HG03571 (cell line): ENCODE measurements around the gene POU6F1.
"Not testable (repeated sequence)": the region's sequence is repeated elsewhere in the genome, so short reads cannot be mapped to it uniquely, and the experiment has no call there.

Source experiments
- ATAC-seq: cut with Tn5 transposase; IDR thresholded peaks from one replicate; pipeline ENCODE4 v1.9.1; 2021; ENCODE audit not compliant: unreplicated experiment

POU6F1 gene

DNA sequence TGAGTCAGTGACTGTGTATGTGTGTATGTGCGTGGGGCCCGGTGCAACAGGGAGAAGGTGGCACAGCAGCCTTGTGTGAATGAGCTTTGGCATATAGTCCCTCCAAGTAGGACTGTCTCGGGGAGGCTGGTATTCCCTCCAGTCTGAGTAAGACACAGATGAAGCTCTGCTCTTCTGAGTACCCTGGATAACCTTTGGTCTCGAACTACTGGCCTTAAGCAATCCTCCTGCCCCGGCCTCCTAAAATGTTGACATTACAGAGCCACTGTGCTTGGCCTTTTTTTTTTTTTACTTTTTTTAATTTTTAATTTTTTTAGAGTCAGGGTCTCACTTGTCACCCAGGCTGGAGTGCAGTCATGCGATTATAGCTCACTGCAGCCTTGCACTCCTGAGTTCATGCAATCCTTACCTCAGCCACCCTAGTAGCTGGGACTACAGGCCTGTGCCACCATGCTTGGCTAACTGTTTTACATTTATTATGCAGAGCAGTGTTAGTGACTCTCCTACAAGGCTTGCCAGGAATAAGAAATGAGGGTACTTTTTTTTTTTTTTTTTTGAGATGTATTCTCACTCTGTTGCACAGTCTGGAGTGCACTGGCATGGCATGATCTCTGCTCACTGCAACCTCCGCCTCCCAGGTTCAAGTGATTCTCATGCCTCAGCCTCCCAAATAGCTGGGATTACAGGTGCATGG lies 11.4 kb upstream of the POU6F1 start:
- ATAC-seq: no peak

DNA sequence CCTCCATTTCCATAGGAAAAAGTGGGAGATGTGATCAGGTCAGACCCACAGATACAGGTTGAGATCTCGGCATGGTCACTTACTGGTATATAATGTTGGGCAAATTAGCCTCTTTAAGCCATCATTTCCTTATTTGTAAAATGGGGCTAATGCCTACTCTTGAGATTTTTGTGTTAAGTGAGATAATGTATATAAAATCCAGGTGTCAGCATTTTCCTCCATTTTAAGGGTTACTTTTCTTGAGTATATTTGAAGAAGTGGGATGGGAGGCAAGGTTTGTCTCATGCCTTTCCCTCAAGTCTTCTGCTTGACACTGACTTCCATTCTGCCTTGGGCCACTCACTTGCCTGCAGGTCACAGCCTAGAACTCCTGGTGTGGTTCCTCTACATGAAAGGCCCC lies 10.1 kb upstream of the POU6F1 start:
- no peak for ATAC-seq

DNA sequence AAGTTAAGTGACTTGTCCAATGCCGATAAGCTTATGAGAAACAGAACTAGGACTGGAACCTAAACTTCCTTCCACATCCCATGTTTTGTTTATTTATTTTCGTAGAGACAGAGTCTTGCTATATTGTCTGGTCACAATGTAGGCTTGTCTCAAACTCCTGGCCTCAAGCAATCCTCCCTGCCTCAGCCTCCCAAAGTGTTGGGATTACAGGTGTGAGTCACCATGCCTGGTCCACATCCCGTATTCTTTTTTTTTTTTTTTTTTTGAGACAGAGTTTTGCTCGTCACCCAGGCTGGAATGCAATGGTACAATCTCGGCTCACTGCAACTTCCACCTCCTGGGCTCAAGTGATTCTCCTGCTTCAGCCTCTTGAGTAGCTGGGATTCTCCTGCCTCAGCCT lies 9.2 kb upstream of the POU6F1 start:
- not testable (repeated sequence) for ATAC-seq

DNA sequence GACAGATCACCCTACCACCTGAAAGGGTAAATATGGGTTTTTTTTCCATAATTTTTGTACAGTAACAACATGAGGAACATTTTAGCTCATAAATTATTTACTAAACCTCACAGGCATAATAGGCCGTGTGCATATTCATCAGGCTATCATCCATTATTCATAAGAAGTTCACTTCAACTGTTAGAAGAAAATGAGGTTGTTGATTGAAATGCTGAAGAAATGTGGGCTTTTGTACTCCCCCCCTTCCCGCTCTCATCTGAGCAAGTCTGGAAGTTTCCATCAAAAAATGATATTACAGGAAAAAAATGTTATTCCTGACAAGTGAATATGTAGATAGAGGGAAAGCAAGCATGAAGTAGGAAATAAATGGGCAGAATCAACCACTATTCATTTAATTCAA lies 7.9 kb upstream of the POU6F1 start:
- ATAC-seq: no peak

DNA sequence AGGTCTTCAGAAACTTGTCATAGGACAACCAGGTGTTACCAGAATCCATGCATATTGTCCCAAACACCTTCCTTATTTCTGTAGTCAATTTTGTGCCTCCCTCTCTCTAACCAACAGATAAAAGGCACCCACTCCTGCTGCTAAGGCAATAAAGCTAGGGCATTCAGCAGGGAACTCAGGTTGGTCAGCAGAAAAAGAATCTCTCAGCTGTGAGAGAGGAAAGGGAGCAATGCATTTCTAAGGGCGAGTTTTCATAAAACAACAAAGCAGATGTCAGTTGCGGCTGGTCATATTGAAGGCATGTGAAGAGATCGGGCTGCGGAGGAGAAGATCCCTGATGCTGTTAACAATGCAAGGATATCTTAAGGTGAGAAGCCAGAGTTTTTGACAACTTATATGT lies 7.4 kb upstream of the POU6F1 start:
- ATAC-seq: no peak

DNA sequence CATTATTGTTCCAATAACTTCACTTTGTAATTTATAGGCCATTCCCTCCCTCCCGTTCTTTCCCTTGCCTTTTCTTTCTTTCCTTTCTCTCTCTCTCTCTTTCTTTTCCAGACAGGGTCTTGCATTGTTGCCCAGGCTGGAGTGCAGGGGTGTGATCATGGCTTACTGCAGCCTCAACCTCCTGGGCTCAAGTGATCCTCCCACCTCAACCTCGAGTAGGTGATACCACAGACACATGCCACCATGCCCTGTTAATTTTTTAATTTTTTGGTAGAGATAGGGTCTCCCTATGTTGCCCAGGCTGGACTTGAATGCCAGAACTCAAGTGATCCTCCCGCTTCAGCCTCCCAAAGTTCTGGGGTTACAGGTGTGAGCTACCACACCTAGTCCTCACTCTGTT lies 6.8 kb upstream of the POU6F1 start:
- ATAC-seq: no peak

DNA sequence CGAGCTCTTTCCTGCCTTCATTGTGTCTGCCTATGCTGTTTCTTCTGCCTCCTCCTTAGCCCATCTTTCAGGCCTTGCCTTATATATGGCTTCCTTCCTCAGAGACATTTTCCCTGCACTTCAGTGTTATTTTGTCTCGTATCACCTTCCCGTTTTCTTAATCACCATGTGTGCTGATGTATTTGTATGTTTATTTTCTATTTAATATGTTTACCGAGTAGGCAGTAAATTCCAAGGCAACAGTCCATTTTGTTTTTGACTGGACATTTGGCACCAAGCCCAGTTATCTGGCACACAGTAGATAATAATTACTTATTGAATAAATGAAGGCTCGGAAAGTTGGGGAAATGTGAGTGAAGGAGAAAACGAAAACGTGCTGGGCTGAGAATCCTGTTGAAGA lies 4.6 kb upstream of the POU6F1 start:
- ATAC-seq: no peak

DNA sequence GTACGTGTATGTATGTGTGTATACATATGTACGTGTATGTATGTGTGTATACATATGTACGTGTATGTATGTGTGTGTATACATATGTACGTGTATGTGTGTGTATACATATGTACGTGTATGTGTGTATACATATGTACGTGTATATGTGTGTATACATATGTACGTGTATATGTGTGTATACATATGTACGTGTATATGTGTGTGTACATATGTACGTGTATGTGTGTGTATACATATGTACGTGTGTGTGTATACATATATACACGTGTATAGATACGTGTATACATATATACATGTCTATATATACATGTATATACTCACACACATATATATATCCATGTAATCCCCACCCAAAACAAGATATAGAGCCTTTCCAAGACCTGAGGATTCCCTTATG lies 2.0 kb upstream of the POU6F1 start:
- not testable (repeated sequence) for ATAC-seq

DNA sequence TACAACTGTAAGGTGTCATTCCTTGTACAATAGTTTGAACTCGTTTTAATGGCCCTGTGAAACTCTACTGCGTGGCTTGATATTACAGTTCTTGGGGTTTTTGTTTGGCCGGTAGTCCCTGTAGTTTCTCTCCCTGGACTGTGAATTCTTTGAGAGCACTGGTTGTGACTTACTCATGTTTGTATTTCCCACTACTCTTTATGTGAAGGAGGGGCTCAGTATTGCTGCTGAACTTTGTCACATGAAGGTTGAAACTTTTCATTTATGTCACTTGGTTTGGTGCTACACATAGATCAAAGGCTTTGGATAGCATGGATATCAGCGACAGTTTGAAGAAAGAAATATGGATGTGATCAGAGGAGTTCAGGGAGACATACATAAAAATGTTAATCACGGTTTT lies 1.5 kb upstream of the POU6F1 start:
- ATAC-seq: no peak

DNA sequence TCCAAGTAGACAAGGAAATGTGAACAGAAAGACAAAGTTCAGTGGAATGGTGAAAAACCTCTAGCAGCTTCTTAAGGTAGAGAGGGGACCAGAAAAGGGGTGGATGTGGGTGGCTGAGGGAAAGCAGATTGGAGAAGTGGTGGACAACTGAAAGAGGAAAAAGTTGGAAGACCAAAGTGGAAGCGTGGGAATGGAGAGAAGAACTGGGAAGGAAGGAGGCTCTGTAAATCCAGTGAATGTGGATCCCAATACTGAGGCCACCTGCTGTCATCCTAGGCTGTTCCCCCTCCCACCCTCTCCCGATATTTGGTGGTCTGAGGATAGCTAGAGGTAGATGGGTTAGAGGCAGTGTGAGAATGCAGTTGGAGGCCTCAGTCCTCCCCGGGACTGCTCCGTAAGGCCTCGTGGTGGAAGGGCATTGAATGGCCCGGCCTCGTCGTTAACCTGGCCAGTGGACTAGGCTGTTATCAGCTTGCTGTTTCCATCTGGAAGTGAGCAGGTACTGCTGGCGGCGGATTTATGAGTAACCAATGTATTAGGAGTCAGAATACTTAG lies 822 bp upstream of the POU6F1 start:
- ATAC-seq: no peak

DNA sequence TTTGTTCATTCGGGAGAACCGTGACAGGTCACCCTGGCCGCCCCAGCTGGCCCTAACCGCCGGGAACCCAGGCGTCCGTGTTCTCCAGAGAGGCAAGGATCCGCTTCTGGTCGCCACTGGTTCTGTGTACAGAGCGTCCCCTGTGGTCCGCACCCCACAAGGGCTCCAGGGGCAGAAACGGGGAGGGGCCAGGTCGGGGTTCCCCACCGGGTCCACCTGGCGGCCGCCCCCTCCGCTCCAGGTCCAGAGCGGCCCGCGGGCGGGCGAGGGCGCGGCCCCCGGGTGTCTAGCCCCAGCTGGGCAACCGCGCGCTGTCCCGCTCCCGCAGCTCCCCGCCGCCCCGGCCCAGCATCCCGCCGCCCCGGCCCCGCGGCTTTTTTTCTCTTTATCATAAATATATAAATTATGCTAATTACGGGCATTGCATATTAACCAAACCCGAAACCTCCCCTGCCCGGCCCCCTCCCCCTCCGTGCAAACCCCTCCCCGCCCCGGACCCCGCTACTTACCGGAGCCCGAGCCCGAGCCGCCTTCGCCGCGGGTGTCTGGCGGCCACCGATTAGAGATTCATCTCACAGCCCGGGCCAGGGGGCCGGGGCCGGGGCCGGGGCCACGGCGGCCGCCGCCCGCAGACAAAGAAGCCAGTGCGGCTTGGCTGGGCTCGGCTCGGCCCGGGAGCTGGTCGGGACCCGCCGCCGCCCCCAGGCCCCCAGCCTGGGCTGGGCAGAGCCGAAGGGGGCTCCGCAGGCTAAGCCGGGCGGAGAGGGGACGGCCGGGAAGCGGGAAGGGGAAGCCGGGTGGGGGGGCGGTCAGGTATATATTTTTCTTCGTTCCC lies 512 bp downstream of the POU6F1 start:
- peak; percentile 42 for ATAC-seq

DNA sequence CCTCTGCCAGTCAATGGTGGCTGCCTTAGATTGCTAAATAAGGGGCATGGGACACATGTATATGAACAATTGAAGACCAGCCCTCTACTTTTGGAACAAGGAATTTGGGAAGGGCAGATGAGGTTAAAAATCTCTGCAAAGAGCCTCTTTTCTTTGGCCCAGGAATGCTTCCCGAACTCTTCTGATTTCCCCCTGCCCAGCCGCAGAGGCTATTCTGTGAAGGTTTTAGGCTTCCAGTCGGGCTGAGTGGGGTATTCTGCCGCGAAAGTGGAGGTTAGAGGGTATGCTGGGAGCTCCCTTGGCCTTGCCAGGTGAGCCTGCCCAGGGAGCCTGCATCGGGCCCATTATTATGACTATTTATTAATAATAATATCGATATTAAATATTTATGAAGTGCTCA lies 1.2 kb downstream of the POU6F1 start:
- ATAC-seq: no peak

DNA sequence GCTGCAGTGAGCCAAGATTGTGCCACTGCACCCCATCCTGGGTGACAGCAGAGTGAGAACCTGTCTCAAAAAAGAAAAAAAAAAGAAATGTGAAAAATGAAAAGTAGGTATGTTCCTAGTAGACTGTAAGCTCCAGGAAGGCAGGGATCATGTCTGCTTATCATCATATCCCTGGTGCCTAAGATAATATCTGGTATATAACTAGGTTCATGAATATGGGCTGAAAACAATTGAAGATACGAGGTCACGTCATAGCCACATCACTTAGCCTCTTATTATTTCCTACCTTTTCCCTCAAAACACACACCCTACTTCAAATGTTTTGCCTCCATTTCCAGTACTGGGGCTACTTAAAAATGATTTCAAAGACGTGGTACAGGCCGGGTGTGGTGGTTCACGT lies 3.0 kb downstream of the POU6F1 start:
- no peak for ATAC-seq

DNA sequence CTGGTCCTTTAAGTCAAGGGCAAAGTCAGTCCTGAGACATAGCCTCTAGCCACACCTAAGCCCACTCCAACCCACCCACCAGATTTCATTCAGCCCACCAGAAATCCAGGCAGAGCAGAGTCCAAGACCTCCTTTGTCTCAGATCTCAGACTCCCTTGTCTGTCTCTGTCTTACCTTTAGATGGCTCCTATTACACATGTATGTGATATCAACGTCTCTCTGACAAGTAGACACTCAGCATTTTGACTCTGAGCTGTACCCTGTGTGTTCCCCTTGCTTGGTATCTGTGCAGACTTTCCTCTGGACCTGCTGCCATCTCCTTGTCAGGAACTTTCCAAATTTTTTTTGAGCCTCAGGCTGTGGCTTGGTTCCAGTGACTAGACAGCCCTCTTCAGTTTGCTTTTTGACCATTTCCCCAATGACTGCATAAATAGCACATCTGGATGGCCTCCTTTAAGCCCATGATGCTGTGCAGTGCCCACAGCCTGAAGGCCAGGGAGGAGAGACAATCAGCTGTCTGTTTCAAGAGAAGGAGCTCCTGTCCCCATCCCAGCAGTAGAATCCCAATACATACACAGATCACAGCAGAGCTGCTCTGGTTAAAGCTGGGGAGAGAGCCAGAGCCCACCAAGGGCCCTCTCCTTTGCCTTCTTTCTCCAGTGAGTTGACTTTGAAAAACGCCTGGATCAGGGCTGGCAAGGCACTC lies 7.0 kb downstream of the POU6F1 start:
- no peak for ATAC-seq

DNA sequence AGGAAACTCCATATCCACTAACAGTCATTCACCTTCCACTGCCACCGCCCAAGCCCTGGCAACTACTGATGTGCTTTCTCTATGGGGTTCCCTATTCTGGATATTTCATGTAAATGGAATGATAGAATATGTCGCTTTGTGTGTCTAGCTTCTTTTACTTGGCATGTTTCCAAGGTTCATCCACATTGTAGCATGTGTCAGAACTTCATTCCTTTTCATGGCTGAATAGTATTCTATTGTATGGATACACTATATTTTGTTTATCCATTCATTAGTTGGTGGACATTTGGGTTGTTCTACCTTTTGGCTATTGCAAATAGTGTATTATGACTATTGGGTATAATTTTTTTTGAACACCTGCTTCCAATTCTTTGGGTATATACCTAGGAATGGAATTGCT lies 8.6 kb downstream of the POU6F1 start:
- no peak for ATAC-seq

DNA sequence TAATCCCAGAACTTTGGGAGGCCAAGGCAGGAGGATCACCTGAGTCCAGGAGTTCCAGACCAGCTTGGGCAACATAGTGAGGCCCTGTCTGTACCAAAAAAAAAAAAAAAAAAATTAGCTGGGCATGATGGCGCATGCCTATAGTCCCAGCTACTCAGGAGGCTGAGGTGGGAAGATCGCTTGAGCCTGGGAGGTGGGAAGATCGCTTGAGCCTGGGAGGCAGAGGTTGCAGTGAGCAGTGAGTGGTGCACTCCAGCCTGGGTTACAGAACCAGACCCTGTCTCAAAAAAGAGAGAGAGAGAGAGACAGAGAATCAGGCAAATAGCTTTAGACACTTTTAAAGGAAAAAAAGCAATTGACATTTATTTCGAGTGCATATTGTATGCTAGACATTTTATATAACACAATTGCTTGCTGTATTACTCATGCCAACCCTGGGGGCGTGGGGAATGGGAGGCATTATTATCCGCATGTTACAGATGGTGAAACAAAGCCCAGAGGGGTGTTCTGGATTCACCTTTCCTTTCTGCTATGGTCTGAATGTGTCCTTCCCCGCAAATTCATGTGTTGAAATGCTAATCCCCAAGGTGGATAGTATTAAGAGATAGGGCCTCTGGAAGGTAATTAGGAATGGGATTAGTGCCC lies 9.7 kb downstream of the POU6F1 start:
- ATAC-seq: no peak

DNA sequence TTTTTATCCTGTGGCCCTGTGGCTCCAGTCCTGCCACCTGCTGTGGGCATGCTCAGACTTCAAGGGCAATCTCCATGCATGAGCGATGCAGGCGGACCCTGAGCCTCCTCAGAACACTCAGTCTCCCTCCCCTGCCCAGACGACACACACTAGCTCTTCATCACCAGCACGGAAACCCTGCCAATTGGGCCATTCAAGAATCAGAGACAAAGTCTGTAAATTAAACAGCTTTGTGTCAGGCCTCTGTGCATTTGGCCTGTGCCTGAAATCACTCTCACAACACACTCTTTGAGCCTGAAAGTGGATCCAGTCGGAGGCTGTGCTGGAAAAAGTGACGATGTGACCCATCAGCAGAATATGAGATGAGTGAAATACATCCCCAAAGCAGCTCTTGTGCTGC lies 12.5 kb downstream of the POU6F1 start:
- ATAC-seq: no peak

DNA sequence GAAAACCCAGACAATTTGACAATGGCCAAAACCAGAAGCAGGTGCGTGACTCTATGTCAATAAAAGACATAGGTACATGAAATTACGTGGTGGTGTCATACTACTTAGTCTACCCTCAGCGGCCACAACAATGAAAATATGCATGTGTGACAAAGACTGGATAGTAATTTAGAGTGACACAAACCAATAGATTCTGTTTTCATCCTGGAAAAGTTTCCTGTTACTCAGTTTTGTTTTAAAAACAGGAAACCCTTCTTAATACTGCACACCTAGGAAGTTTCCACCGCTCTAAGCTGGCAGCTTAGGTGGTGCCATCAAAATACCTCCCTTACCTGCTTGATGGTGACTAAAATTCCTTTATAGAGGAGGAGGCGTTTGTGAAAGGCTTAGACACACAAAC lies 15.1 kb downstream of the POU6F1 start:
- no peak for ATAC-seq

DNA sequence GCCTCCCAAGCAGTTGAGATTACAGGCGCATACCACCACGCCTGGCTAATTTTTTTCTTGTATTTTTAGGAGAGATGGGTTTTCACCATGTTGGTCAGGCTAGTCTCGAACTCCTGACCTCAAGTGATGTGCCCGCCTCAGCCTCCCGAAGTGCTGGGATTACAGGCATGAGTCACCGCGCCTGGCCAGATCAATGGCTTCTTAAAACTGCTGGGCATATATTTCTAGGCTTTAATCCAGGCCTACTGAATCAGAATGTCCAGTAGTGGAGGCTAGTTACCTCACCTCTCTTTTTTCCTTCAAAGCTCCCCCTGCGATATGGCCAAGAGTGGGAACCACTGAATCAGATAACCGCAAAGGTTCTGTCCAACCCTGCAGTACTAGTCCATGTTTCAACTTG lies 17.1 kb downstream of the POU6F1 start:
- ATAC-seq: no peak

DNA sequence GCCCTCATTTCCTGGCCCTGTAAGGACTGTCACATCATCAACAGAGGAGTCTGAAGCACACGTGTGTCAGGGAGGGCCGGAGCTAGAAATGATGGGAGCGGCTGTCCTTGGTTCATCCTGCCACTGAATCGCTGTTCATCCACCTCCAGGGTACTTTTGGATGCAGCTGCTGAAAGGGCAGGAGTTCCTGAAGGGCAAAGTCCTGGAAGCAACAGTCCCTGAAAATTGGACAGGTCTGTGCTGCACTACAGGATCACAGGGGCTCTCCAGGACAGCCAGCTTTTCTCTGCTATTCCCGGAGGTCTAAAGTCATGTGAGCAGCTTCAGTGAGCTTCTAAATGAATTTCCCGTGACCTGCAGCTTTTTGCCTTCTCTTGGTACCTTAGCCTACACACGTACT lies 17.7 kb downstream of the POU6F1 start:
- ATAC-seq: no peak

DNA sequence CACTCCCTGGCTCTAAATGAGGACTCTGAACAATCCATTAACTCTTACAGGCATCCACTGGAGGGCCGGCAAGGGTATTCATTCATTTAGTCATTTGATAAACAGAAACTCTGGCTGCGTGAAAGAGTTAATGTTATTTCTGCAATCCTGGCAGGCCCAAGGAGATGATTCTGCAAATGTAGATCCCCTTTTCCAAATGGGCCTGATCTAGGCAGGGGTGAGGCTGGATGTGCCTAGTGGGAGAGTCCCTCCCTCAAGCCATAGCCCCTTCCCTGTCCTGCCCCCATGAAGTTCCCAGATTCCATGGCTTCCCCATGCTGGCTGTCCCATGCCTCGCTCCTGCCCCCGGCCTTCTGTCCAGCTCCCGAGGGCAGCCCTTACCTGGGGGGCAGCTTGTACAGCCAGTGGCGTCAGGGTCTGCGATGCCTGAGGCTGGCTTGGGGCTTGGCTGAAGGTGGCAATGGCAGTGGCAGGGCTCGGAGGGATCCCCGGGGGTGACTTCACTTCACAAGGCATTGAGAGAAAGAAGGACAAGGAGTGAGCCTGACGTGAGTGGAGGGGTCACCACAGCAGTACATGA lies 18.4 kb downstream of the POU6F1 start:
- no peak for ATAC-seq
